HG03095 (cell line): ENCODE measurements around the gene ATMIN.

Source experiments
- ATAC-seq: cut with Tn5 transposase; IDR thresholded peaks from one replicate; pipeline ENCODE4 v1.9.1; 2021; ENCODE audit warnings: moderate library complexity; ENCODE audit not compliant: unreplicated experiment

ATMIN gene

GRCh38 chr16:81006211-81006812, 29.3 kb upstream of the ATMIN start:
- peak; percentile 28 for ATAC-seq

- peak; percentile 75 for ATAC-seq
Observed at GRCh38 chr16:81006813-81007695, 28.6 kb upstream of the ATMIN start, which contains the start of the genes CENPN and CMC2. Gene CENPN (plus strand): TSS chr16:81007214. CDS start chr16:81011940, 4,726 bp downstream. Gene CMC2 (minus strand): TSS chr16:81006885. CDS start chr16:80997394, 9,491 bp downstream.

DNA sequence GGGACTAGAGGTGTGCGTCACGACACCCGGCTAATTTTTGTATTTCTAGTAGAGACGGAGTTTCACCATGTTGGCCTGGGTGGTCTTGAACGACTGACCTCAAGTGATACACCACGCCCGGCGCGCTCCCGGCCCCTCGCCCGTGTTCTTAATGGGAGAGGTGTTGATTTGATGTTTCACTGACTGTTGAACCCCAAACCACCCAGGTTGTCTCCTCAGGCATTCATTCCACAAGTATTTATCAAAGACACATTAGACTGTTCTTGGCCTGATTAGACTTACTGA, 27.2 kb upstream of the ATMIN start:
- no peak for ATAC-seq

DNA sequence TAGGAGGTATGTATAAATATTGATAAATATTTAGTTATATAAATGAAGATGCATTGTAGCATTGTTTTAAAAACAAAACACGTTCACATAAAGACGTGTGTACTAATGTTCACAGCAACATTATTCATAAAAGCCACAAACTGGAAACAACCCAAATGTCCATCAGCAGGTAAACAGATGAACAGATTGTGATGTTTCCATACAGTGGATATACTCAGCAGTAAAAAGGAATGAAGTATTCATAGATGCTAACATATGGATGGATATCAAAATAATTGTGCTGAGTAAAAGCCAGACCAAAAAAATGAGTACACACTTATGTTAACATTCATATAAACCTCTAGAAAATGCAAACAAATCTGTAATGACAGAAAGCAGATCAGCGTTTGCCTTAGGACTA, 22.7 kb upstream of the ATMIN start:
- ATAC-seq, result no peak

DNA sequence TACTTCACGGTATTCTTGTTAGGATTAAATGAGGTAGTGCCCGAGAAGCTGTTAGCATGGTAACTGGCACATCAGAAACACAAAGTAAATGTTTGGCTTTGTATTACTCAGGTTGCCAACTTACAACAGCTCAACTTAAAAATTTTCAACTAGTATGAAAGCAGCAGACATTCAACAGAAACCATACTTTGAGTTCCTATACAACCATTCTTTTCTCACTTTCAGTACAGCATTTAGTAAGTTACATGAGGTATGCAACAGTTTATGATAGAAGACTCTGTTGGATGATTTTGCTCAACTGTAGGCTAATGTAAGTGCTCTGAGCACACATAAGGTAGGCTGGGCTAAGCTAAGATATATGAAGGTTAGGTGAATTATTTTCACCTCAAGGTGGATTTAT, 21.0 kb upstream of the ATMIN start:
- ATAC-seq, result no peak

GRCh38 chr16:81018496-81018895, 17.1 kb upstream of the ATMIN start:
- ATAC-seq, result no peak

GRCh38 chr16:81026429-81026828, 9.2 kb upstream of the ATMIN start:
- ATAC-seq, result no peak

DNA sequence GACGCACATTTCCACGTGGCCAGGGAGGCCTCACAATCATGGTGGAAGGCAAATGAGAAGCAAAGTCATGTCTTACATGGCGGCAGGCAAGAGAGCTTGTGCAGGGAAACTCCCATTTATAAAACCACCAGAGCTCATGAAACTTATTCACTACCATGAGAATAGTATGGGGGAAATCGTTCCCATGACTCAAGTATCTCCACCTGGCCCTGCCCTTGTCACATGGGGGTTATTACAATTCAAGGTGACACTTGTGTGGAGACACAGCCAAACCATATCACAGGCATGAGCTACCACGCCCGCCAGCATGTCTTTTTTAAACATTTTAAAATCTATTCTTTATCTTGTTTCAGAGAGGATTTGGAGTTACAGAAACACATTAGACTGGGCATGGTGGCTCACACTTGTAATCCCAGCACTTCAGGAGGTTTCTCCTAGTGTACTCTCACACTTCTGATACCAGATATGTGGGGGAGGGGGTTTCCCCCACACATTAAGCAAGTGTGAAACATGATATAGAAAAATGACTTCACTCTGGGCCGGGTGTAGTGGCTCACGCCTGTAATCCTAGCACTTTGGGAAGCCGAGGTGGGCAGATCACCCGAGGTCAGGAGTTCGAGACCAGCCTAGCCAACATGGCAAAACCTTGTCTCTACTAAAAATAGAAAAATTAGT, 5.6 kb upstream of the ATMIN start:
- no peak for ATAC-seq

DNA sequence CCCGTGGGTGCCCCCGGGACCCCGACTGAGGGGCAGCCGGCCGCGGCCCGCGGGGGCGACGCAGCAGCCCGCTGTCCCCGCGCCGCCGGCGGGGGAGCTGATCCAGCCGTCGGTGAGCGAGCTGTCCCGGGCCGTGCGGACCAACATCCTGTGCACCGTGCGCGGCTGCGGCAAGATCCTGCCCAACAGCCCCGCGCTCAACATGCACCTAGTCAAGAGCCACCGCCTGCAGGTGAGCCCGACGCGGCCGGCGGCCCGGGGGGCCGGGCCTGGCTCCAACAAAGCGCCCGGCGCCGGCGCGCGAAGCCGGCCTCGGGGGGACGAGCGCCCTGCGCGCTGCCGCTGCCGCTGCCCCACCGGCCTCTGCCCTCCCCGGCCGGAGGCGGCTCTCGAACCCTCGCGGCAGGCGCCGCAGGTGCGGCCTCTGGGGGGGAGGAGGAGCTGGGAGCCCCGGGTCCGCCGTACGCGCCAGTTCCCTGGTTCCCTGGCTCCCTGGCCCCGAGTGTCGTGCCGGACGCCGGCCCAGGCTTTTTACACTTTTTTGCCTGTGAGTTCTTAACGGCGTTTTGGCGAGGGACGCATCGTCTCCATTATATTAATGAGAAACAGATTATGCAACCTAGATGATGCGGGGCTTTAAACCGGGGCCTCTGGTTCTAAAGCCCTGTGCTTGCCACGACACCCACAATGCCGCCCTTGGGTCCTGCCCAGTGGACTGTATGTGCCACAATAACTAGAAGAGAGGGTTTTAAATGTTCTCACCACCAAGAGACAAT, 521 bp downstream of the ATMIN start:
- ATAC-seq, result peak; percentile 46

DNA sequence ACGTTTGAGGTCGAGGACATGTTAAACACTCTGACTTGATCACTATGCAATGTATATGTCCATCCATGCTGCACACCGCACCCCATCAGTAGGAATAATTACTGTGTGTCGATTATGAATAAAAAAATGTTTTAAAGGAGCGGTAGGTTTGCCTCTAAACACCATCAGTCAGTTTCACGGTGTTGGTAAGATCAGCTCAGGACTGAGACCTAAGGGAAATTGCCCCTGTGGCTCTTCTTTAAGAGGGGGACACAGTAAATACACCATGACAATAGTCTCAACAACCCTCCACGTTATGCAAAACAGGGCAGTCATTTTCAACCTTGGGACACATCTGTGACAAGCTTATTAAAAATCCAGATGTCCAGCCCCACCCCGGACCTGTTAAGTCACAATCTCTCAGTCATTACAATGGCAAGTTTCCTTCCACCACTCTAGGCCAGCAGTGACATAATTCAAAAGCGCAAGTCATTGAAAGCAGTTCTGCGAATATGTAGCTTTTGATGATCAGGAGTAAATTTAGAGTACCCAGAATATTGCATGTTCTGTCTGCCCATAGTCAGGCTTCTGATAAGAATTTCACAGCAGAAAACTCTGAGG, 1.2 kb downstream of the ATMIN start:
- no peak for ATAC-seq

DNA sequence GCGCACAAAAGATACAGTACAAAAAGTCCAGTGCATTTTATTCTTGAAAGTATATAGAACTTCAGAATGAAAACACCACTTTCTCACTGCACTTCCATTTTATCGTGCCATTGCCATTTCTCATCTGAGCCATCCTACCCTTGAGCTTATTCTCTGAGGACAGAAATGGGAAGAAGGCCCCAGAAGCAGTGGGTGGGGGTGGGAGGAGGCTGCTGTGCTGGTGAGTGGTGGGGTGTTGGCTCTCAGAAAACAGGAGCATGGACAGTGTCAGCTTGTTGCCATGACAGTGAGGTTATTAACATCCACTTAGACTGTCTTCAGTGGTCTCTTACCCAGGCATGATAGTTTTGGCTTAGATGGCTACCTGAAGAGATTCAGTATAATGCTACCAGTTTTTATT, 4.5 kb downstream of the ATMIN start:
- no peak for ATAC-seq

GRCh38 chr16:81040842-81041241, 5.2 kb downstream of the ATMIN start:
- no peak for ATAC-seq

GRCh38 chr16:81041696-81042095, 6.1 kb downstream of the ATMIN start:
- no peak for ATAC-seq

DNA sequence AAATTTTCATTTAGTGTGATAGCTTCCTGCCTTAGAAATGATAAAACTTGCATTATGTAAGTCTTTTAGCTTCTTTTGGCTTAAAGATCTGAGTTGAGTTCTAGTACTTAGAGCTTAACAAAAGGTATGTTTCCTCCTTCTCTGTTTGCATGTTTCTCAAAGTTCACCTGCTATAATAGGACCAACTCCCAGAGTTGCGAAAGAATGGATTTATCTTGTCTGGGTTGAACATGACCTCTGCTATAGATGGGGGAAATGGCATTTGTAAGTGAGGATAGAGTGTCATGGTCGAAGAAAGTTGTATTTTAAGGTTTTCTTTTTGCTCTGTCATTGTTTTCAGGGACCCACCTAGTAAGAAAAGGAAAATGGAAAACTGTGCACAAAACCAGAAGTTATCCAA, 7.2 kb downstream of the ATMIN start:
- ATAC-seq, result no peak

DNA sequence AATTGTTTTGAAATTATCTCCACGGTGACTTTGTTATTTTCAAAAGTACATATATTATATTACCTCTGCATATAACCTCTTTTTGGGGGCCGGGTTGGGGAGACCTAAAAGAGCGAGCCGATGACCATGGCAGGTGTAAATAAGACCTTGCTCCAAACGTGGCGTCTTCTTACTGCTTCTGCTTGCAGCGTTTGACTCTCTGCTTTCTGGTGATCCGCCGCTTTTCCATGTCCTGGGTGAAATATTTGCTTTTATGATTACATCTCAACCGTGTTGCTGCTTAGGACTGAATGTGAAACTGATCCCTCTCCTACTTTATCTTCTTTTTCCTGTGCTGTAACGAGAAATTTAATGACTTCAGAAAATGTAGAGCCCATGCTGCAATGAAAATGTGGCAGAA, 18.1 kb downstream of the ATMIN start:
- ATAC-seq, result no peak

DNA sequence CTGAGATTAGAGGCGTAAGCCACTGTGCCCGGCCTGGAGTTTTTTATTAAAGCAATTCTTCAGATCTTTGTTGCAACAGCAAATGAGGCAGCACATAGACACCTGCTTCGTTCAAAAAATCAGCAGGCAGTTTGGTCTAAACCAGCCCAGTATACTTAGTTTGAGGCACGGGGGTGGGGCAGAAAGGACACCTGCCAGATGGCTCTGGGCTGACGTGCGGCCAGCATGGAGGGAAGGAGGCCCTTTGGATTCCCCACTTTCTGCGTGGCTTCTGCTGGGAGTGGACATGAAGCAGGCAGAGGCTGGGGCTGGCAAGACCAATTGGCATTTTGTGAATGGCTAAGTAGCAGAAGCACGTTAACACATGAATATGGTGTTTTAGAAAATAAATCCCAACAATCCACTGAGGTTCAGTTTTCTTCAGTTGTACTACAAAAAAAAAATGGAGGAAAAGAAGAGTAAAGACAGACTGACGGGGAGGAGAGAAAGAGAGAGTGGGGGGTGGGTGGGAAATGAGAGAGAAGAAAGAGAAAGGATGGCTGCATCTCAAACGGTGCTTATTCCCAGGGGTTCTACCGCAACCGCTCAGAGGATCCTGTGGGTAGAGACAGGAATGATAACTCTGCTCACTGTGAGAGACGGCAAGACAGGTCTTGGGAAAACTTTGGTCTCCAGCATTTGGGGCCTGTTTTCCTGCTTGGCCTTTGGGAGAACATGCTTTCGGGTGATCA, 25.1 kb downstream of the ATMIN start:
- no peak for ATAC-seq

GRCh38 chr16:81061307-81061640, 25.6 kb downstream of the ATMIN start:
- ATAC-seq, result no peak

GRCh38 chr16:81061871-81062608, 26.4 kb downstream of the ATMIN start:
- no peak for ATAC-seq

GRCh38 chr16:81066681-81067080, 31.0 kb downstream of the ATMIN start:
- no peak for ATAC-seq

- ATAC-seq, result no peak
Observed at GRCh38 chr16:81067166-81067565, 31.5 kb downstream of the ATMIN start.
